Mammary epithelial cell (primary cell): ENCODE measurements around the gene OTOP1.

ENCODE experiments used
- CTCF ChIP-seq, 2 donors: IDR thresholded peaks in 1 of 2; conservative IDR thresholded peaks in 1 of 2; 2 replicates each; pipeline ENCODE4 v1.5.1; 2011 to 2012; ENCODE audit warnings: inconsistent platforms in 2 of 2, low read length in 2 of 2, mild to moderate bottlenecking in 2 of 2, control low read depth in 1 of 2, low read depth in 1 of 2; ENCODE audit not compliant: insufficient read depth in 1 of 2; ENCODE audit errors: extremely low read depth in 1 of 2
- EZH2 ChIP-seq: IDR thresholded peaks from 2 replicates; pipeline ENCODE4 v1.6.1; 2012; ENCODE audit warnings: low read length, inconsistent platforms, borderline replicate concordance

DNA sequence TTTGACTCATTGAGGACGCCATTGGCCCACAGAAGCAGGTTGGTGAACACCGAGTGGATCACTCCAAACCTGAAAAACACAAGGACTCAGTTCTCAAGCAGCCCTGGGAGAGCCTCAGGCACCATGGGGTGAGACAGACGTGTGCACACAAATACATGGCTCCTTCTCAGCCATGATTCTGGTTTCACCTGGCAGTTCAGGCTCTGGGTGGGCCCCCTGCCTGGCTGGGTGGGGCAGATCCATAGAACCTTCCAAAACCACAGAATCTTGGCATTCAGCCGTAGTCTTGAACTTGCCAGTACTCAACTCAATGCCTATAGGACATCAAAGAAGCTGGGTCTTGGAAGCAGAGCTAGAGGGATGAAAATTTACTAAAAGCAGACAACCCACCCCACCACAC lies 24.2 kb downstream of the OTOP1 start:
- no peak for TF ChIP-seq CTCF (conservative IDR thresholded peaks at IDR 0.05 in 1 of 2, IDR thresholded peaks at IDR 0.05 in 1 of 2; ENCODE audit: extremely low read depth in 1 of 2, insufficient read depth in 1 of 2, low read depth in 1 of 2, low read length in 2 of 2)
- no peak for TF ChIP-seq EZH2
